ENCODE measurements around the gene CCDC6.
"Not testable (repeated sequence)": the region's sequence is repeated elsewhere in the genome, so short reads cannot be mapped to it uniquely, and the experiment has no call there.

The CCDC6 gene

GRCh38 chr10:59750155-59750945, 156.0 kb downstream of the CCDC6 start:
- no peak for DNase-seq

GRCh38 chr10:59748834-59749233, 157.5 kb downstream of the CCDC6 start:
- no peak for DNase-seq

DNA sequence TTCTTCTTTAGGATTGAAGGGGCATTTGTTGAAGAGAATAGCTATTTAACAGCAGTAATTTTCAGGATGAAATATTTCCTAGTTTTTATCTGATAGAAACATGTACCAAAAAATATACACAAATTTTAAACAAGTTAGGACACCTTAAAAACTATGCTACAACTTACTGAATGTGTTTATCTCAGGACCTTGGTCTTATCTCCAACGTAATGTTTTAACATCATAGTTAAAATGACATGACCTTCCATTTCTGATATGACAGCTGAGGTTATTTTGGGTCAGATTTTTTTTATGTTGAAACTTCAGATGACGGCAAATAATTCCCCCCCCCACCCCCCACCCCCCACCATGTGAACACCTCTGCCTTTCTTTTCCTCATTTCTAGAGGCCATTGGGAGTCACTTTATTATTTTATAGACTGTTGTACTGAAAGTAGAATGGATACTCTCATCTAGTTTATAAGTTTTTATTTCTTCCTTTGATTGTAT, 161.1 kb downstream of the CCDC6 start:
- no peak for DNase-seq

DNA sequence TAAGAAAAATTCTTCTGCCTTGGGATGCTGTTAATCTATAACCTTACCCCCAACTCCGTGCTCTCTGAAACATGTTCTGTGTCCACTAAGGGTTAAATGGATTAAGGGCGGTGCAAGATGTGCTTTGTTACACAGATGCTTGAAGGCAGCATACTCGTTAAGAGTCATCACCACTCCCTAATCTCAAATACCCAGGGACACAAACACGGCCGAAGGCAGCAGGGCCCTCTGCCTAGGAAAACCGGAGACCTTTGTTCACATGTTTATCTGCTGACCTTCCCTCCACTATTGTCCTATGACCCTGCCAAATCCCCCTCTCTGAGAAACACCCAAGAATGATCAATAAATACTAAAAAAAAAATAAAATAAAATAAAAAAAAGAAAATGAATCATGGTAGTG, 161.6 kb downstream of the CCDC6 start:
- not testable (repeated sequence) for DNase-seq

GRCh38 chr10:59744156-59744555, 162.2 kb downstream of the CCDC6 start:
- DNase-seq: not testable (repeated sequence)

GRCh38 chr10:59741583-59741982, 164.8 kb downstream of the CCDC6 start:
- no peak for DNase-seq

GRCh38 chr10:59741048-59741447, 165.3 kb downstream of the CCDC6 start:
- DNase-seq: no peak
